Neural cell (in vitro differentiated cells): Measurements from ENCODE around the gene GRIA1. TPM values are rescaled to one million over a fixed set of nuclear protein-coding genes. Genes with fewer than 3 reads are reported as not detected.
"Not testable (repeated sequence)": the region's sequence is repeated elsewhere in the genome, so short reads cannot be mapped to it uniquely, and the experiment has no call there.

Source experiments
- H2AFZ ChIP-seq: fragments of 200-600, 300-800 bp; sonication (generic), shearing (Covaris generic); 2 replicates; pipeline ENCODE4 v1.6.0; 2014; ENCODE audit warnings: low read depth, mild to moderate bottlenecking, antibody characterized with exemption, low read length, moderate library complexity
- H3F3A ChIP-seq: fragments of 200-600 bp; shearing (Covaris generic); 2 replicates; pipeline ENCODE4 v1.6.1; 2016; ENCODE audit warnings: mild to moderate bottlenecking, moderate library complexity, mixed read lengths, antibody characterized with exemption, low read length; ENCODE audit not compliant: insufficient read depth, poor library complexity, severe bottlenecking
- H3K27ac ChIP-seq: fragments of 200-600, 300-800 bp; sonication (generic), shearing (Covaris generic); 2 replicates; pipeline ENCODE4 v1.5.1; 2014; ENCODE audit warnings: mild to moderate bottlenecking, low read length, moderate library complexity
- H3K27me3 ChIP-seq: fragments of 300-800, 200-600 bp; sonication (generic), shearing (Covaris generic); 2 replicates; pipeline ENCODE4 v1.6.0; 2014; ENCODE audit warnings: mild to moderate bottlenecking, low read depth, low read length, moderate library complexity; ENCODE audit not compliant: insufficient read depth
- H3K36me3 ChIP-seq: fragments of 300-800, 200-600 bp; sonication (generic), shearing (Covaris generic); 2 replicates; pipeline ENCODE4 v1.5.1; 2014; ENCODE audit warnings: mild to moderate bottlenecking, antibody characterized with exemption, low read length, moderate library complexity; ENCODE audit not compliant: insufficient read depth
- H3K4me2 ChIP-seq: fragments of 300-800, 200-600 bp; sonication (generic), shearing (Covaris generic); 2 replicates; pipeline ENCODE4 v1.6.0; 2014; ENCODE audit warnings: mild to moderate bottlenecking, low read length
- H3K4me3 ChIP-seq: fragments of 300-800, 200-600 bp; sonication (generic), shearing (Covaris generic); 2 replicates; pipeline ENCODE4 v1.5.1; 2014; ENCODE audit warnings: mild to moderate bottlenecking, low read length, moderate library complexity
- H3K79me2 ChIP-seq: fragments of 200-600 bp; shearing (Covaris generic); replicated peaks from 2 replicates; pipeline ENCODE4 v1.6.0; 2014; ENCODE audit warnings: mild to moderate bottlenecking, low read length, moderate library complexity; ENCODE audit not compliant: insufficient read depth
- H3K9ac ChIP-seq: fragments of 300-800, 200-600 bp; sonication (generic), shearing (Covaris generic); 2 replicates; pipeline ENCODE4 v1.6.1; 2016; ENCODE audit warnings: mild to moderate bottlenecking, low read length, mixed read lengths
- H3K9me2 ChIP-seq: fragments of 200-600 bp; shearing (Covaris generic); 2 replicates; pipeline ENCODE4 v1.6.1; 2016; ENCODE audit warnings: mild to moderate bottlenecking, low read length, mixed read lengths; ENCODE audit not compliant: insufficient read depth
- H3K9me3 ChIP-seq: fragments of 200-600, 300-800 bp; sonication (generic), shearing (Covaris generic); 2 replicates; pipeline ENCODE4 v1.6.1; 2016; ENCODE audit warnings: mild to moderate bottlenecking, mixed run types, low read length, moderate library complexity, mixed read lengths
- H4K20me1 ChIP-seq: fragments of 200-600 bp; shearing (Covaris generic); 2 replicates; pipeline ENCODE4 v1.6.1; 2016; ENCODE audit warnings: mild to moderate bottlenecking, mixed run types; ENCODE audit not compliant: insufficient read depth
- CTCF ChIP-seq: fragments of 450-650 bp; IDR thresholded peaks from 2 replicates; pipeline ENCODE4 v1.5.1; 2014; ENCODE audit warnings: antibody characterized with exemption, mild to moderate bottlenecking, moderate library complexity; ENCODE audit not compliant: poor library complexity, severe bottlenecking
- EP300 ChIP-seq: fragments of 450-650 bp; conservative IDR thresholded peaks from 2 replicates; pipeline ENCODE4 v1.6.1; 2014; ENCODE audit warnings: antibody characterized with exemption, mild to moderate bottlenecking, moderate library complexity; ENCODE audit not compliant: poor library complexity, severe bottlenecking
- EZH2 ChIP-seq: fragments of 200-600, 300-800 bp; shearing (Covaris generic), sonication (generic); IDR thresholded peaks from 2 replicates; pipeline ENCODE4 v1.6.1; 2014; ENCODE audit warnings: antibody characterized with exemption, low read length, borderline replicate concordance, mild to moderate bottlenecking; ENCODE audit not compliant: insufficient read depth, poor library complexity, severe bottlenecking
- MXI1 ChIP-seq: fragments of 450-650 bp; conservative IDR thresholded peaks from 2 replicates; pipeline ENCODE4 v1.6.1; 2014; ENCODE audit warnings: antibody characterized with exemption, mild to moderate bottlenecking; ENCODE audit not compliant: poor library complexity, severe bottlenecking
- POLR2AphosphoS5 ChIP-seq: IDR thresholded peaks from 2 replicates; pipeline ENCODE4 v1.6.1; 2012
- RAD21 ChIP-seq: fragments of 450-650 bp; conservative IDR thresholded peaks from 2 replicates; pipeline ENCODE4 v1.6.1; 2014; ENCODE audit warnings: antibody characterized with exemption, mild to moderate bottlenecking, moderate library complexity
- REST ChIP-seq: IDR thresholded peaks from 2 replicates; pipeline ENCODE4 v1.6.1; 2012; ENCODE audit warnings: borderline replicate concordance
- SMC3 ChIP-seq: fragments of 450-650 bp; conservative IDR thresholded peaks from 2 replicates; pipeline ENCODE4 v1.6.1; 2014; ENCODE audit warnings: antibody characterized with exemption, mild to moderate bottlenecking, moderate library complexity; ENCODE audit not compliant: poor library complexity
- TAF1 ChIP-seq: IDR thresholded peaks from 2 replicates; pipeline ENCODE4 v1.6.1; 2012; ENCODE audit warnings: low read depth
- polyA plus RNA-seq: library from polyadenylated mRNA; depleted of rRNA; stranded (reverse); fragments of >200 nt; gene quantifications from 2 replicates; pipeline ENCODE4 v1.2.3, GENCODE V29; 2014

The GRIA1 gene
- polyA plus RNA-seq, 1 donor from 2014 or later = 59.6 TPM

- H3K79me2 ChIP-seq = no peaks in the 10 kb centered on the region
- H3K27me3 ChIP-seq = no peaks in the 10 kb centered on the region
- no peaks in the 10 kb centered on the region for H3K9me3 ChIP-seq
- H3F3A ChIP-seq = no peaks in the 10 kb centered on the region
- H3K9me2 ChIP-seq = no peaks in the 10 kb centered on the region
- H3K4me2 ChIP-seq = no peak overlapping the region
- no peak for TF ChIP-seq RAD21
- no peaks in the 10 kb centered on the region for H3K36me3 ChIP-seq
- no peak overlapping the region for H3K9ac ChIP-seq
- H2AFZ ChIP-seq = no peak overlapping the region
- H3K4me3 ChIP-seq = no peak overlapping the region
- H3K27ac ChIP-seq = no peak overlapping the region
- H4K20me1 ChIP-seq = no peaks in the 10 kb centered on the region
Measured at GRCh38 chr5:153835891-153836515, 345.5 kb downstream of the GRIA1 start.

- not testable (repeated sequence) for H4K20me1 ChIP-seq, H3K9me2 ChIP-seq, H3K27ac ChIP-seq, H3K27me3 ChIP-seq, H3F3A ChIP-seq, H3K79me2 ChIP-seq, H3K4me3 ChIP-seq, H2AFZ ChIP-seq, H3K36me3 ChIP-seq, H3K9me3 ChIP-seq, H3K9ac ChIP-seq, H3K4me2 ChIP-seq
Measured at GRCh38 chr5:153849303-153850113, 359.0 kb downstream of the GRIA1 start.

DNA sequence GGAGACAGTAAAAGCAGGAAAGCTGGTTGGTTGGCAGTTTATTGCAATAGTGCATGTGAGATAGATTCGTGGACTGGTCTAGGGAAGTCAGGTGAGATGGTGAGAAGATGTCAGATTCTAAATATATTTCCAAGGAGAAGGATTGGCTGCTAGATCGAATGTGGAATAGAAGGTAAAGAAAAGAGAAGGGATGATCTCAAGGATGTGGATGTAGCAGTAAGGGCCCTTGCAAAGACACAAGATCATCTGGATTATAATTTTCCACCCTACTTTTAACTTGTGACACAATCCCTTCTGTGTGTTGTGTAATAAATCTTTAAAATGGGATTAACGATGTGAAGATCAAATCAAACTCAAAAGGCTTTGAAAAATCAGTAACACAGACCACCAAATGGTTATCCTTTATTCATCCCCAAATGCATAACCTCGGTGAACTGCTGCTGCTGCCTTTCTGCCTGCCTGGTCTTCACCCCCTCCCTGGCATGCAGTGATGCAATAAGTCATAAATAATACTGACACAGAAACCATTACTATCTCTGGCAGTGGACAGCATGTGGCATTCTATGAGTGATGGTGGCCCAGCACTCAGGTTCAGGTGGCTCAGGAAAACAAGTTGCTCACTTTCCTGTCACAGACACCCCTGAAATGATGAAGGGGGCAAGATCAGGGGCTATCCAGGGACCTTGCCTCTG lies 369.9 kb downstream of the GRIA1 start:
- Histone ChIP-seq H2AFZ (no peak overlapping the region), H3K9me2 (no peaks in the 10 kb centered on the region), H3K9ac (no peak overlapping the region), H4K20me1 (no peaks in the 10 kb centered on the region), H3K36me3 (no peaks in the 10 kb centered on the region), H3F3A (no peaks in the 10 kb centered on the region), H3K79me2 (no peaks in the 10 kb centered on the region), H3K27ac (no peak overlapping the region), H3K4me3 (no peak overlapping the region), H3K4me2 (no peak overlapping the region), H3K9me3 (peaks cover 5% of the 10 kb centered on the region), H3K27me3 (no peaks in the 10 kb centered on the region)
- TF ChIP-seq POLR2AphosphoS5 (no peak), RAD21 (no peak), REST (no peak), EZH2 (no peak), SMC3 (no peak), TAF1 (no peak), CTCF (no peak), MXI1 (no peak), EP300 (no peak)

- not testable (repeated sequence) for H2AFZ ChIP-seq, H3K27ac ChIP-seq, H3K9ac ChIP-seq, H3K9me3 ChIP-seq, H3K9me2 ChIP-seq, H3K79me2 ChIP-seq, H3K4me3 ChIP-seq, H3F3A ChIP-seq, H4K20me1 ChIP-seq, H3K4me2 ChIP-seq, H3K36me3 ChIP-seq, H3K27me3 ChIP-seq
Measured at GRCh38 chr5:153862906-153863305, 372.4 kb downstream of the GRIA1 start.
